Effector CD4-positive, alpha-beta T cell (primary cell): ENCODE measurements around the gene EN2.

Experiments used
- DNase-seq: peaks from one replicate; pipeline ENCODE4 v3.0.0-alpha.2; 2020

The EN2 gene

DNA sequence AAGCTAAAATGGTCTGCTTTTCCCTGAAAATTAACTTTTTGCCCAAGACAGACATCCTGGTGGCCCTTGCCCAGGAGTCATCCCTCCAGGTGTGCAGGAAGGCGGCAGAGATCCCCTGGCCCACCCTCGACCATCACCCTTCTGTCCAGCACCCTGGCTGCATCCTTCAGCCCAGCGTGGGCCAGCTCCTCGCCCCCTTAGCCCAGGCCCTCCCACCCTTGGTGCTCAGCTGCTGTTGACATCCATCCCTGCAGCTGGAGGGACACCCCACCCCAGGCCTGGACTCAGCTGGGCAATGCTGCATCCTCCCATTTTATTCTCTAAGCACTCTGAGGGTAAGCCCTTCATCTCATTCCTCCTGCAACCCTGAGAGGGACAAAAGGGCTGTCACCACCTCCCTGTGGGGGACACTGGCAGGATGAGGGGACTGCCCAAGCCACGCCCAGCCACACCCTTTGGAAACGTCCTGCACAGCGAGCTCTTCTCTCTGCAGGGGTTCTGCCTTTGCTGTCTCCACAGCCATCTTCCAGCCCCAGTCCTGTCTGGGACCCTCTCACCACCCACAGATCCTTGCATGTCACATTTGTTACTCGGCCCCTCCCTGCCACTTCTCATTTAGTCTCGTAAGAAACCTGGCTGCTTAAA, 30.7 kb downstream of the EN2 start:
- DNase-seq: no peak

DNA sequence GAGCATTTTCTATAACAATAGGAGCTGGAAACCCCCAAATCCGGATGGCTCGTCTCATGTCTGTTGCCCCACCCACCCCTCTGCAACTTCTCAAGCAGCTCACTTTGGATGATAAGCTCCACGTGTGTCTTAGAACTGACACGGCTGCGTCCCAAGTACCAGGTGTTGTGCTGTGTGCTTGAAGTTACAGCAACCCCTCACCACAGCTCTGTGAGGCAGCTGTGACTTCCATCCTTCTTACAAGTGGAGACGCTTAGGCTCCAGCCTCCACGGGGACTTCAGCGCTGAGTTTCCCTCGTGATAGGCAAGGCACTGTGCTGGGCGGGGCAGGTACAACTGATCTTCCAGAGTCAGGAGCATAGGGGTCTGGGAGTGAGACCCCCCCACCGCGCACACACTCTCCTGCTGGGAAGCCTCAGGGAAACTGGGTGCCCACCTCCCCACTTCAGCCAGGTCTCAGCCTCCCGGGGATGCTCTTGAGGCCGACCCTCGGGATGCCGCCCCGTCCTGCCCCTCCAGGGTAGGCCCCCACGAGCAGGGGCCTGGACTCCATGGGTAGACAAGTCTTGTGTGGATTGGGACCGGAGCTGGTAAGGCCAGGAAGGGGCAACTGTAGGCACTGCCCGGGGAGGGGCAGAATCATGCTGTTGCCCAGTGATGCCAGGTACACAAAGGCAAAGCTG, 31.4 kb downstream of the EN2 start:
- DNase-seq: no peak

DNA sequence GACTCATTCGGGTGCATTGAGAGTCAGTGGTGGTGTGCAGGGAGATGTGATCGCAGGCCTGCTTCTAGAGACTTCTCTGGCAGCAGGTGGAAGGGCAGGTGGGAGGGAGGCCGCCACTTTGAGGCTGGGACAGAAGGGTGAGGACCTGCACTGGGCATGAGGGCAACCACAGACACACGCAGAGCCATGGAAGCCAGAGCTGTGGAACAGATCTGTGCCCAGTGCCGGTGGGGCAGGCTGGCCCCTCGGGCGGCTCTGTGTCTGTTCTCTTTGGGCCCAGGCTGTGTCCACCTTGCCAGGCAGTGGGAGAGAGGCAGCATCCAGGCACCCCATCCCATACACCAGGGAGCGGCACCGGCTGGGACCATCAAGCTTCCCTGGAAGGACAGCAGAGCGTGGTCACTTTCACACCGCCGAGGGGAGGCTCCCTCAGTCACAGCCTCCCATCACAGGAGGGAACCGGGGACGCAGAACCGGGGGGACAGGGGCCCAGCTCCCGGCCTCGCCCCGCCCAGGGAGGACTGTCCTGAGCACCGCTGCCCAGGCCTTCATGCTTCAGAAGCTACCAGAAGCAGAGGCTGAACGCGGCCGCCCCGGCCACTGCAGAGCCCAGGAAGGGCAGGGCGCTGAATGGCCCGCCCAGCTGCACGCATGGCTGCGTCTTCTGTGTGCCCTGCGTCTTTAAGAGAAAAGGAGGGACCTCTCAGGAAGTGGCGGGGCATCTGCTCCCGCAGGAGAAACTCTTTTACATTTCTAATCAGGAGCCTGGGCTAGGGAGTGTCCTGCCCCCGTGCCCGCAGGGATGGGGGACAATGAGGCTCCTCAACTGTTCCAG, 32.1 kb downstream of the EN2 start:
- no peak for DNase-seq

GRCh38 chr7:155490697-155491628, 33.0 kb downstream of the EN2 start:
- DNase-seq: no peak

- DNase-seq: no peak
These were observed 33.9 kb downstream of the EN2 start for GRCh38 chr7:155491812-155492211.

DNA sequence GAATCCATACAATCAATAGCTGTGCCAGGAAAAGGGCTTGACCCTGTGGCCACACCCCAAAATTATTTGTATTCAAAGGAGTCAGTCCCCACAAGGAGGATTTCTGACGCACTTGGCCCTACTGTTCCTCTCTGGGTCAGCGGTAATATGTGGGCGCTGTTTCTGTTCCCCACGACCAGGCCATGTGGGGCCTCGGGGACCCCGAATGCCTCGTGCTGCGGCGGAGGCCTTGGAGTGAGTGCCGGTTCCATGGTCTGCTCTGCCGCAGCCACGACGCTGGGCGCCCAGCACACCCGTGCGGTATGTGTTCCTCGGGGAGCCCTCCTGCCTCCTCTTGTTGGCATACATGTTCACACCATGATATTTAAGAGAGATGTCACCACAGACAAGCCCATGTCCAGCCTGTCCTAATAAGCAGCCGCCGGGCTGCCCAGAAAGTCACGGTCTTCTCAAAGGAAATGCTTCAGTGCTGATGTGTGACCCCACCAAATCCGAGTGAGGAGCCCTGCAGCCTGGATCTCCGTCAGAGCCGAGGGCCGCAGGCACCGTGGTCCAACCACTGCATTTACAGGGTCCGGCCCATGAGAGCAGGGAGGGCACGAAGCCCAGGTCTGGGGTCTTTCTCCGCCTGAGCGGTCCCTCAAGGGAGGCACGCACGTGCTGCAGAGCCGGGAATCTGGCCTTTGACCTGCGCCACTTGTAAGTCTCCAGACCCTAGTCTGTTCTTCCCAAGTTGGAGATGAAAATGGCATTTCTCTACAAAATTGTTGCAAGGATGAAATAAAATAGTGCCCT, 36.0 kb downstream of the EN2 start:
- no peak for DNase-seq

- DNase-seq: no peak
These were observed 36.6 kb downstream of the EN2 start for GRCh38 chr7:155494551-155494950.

GRCh38 chr7:155495440-155496248, 37.7 kb downstream of the EN2 start:
- no peak for DNase-seq

- DNase-seq: no peak
These were observed 38.5 kb downstream of the EN2 start for GRCh38 chr7:155496267-155497005.

DNA sequence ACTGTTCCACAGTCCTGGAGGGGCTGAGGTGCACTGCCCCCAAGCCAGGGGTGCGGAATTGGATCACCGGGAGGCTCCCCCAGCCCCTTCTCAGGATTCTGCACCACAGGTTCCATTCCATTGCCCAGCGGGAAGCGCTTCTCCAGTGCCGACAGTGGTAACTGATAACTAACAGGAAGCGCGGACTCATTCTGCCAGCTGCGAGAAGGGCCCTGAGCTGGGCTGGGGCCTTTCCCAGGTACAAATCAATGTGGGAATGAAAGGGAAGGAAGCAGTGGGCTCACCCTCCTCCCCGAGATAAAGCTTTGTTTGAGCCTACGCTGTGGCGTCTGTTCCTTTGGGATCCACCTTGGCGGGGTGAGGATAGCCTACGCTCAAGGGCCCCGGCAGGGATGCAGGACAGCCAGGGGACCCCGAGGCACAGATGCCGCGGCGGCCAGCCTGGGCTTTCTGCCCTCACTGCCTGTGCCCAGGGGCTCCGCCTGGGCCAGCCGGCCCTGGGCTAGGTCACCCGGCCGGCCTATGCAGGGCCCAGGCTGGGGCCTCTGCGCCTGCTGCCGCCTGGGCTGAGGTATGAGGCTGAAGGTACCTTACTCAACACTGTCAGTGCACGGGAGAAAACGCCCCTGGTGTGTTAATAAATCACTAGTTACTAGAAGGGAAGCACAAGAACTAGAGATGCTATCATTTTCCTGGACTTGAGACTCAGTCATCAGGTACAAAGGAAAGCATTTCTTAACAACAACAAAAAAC, 39.4 kb downstream of the EN2 start:
- no peak for DNase-seq

DNA sequence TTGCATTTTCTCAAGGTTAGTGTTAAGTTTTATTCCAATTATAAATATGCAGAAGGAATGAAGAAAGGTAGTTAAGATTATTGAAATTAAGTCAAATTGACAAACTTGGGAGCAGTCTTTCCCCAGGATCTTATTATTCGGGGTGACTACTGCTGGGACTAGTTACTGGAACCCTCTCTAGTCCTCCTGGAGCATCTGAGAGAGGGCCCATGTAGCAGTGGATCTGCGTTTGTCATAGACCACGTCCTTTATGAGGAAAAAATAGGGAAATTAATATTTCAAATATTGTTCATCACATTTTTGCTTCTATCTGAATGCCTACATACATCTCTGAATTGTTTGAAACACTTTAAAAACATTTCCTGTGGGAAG, 47.5 kb downstream of the EN2 start:
- no peak for DNase-seq

DNA sequence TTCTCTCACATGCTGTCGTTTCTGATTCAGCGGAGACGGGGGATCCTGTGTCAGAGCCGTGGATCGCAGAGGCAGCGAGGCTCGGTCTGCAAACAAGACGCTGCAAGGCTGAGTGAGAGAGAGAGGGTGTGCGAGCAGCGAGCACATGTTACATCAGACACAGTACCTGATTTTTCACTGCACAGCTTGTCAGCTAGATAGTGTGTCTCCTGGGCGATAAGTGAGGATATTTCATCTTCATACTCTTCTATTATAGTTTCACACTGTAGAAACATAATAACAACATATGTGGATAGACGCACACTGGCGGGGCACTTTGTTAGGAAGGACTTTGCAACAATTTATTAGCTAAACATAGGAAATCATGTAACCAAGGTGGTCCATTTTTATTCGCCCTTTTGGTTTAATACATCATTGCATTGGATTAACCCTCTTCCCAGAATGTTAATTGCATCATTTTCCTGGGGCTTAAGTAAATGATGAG, 49.0 kb downstream of the EN2 start:
- DNase-seq: no peak

- no peak for DNase-seq
These were observed 49.6 kb downstream of the EN2 start for GRCh38 chr7:155507576-155507975.

DNA sequence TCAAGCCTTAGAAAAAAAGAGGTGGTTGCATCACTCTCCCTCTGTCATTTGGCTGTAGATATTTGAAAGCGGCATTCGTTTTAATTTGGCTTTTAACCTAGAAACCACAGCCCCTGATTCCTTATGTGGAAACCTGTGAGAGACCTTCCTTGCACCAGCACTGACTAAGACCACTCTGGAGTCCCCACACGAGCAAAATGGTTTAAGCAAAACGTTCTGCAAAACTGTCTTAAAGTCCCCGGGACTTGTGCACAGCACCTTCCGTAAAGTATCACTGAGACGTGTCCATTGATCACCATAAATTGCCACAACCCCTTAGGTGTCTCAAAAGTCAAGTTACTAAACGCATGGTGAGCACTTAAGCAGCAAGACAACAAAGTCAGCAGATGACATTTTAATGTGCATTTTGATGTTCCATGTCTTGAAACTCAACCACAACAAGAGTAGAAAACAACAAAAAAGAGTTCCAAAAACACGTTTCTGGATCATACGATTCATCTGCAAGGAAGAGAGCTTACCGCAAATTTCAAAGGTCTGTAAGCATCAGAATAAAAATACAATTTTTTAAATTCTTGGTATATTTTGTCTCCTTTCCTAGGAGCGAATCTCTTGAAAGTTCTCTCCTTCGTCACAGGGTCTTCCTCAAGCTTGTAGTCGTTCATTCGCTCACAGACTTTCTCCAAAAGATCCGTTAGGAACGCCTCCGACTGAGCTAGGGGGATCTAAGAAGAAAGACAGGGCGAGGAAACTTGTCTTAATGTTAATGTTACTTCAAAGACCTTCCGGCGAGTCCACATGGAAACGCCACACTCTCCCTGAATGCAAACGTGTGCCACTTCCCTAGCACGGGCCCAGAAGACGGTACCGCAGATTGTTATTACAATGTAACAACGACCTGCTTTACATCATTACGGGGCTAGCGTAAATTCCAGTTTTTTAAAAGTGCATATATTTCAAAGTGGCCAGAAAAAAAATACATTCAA, 50.7 kb downstream of the EN2 start:
- DNase-seq: no peak

DNA sequence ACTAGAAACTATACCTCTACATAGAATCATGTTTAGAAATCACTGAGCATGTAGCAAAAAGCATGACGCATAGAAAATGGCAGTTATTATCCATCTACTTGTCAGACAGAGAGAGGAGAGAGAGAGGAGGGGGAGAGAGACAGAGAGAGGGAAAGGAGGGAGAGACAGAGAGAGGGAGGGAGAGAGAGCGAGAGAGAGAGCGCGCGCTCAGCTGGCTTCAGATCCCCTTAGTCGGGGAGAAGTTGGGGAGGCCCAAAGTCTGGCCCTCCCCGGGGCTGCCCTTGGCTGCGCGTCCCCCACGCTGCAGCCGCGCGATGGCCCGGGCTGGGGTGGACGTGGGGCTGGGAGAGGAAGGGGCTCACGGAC, 51.4 kb downstream of the EN2 start:
- no peak for DNase-seq

- DNase-seq: no peak
These were observed 52.0 kb downstream of the EN2 start for GRCh38 chr7:155509725-155510551.
